HG03066 (cell line): ENCODE results near the gene RPTOR.

Source experiments
- ATAC-seq: cut with Tn5 transposase; IDR thresholded peaks from one replicate; pipeline ENCODE4 v1.9.1; 2021; ENCODE audit warnings: low read depth; ENCODE audit not compliant: unreplicated experiment

The RPTOR gene

DNA sequence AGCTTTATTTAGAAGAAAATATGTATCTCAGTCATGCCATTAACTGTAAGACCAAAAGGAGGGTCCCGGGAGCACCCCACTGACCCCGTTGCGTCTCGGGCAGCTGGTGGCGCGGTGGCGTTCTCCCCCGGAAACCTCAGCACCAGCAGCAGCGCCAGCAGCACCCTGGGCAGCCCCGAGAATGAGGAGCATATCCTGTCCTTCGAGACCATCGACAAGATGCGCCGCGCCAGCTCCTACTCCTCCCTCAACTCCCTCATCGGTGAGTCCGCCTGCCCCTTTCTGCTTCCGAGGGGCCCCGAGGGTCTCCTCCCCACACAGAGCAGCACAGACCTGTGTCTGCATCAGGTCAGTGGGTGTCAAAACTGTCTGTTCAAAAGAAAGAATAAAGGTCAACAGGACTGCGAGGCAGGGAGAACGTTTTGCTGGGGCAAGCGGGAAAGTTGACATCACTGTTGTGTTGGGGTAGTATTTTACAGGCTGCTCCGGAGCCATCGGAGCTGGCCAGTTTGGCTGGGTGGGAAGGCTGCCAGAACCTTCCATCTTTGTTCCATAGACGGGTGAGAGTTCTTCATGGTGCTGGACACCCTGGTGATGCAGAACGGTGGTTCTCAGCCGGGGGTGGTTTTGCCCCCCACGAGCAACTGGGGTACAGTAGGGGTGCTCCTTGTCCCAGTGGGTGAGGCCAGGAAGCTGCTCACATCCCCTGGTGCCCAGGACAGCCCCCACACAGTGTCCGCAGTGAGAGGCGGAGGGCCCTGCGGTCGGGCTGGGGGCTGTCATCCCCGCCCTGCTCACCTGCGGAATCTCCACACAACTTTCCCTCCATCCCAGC, 349.2 kb downstream of the RPTOR start:
- no peak for ATAC-seq

DNA sequence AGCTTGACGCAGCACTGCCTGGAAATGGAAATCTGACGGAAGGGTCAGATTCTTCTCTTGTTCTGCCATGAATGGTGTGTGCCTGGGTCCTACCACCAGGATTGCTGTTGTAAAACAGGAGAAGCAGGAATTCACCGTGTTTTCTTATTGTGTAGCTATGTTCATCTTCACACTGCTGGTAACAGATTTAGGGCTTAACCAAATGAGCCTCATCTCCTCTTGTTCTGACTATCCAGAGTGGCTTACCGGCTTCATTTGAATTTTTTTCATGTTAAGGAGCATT, 349.7 kb downstream of the RPTOR start:
- ATAC-seq = no peak

DNA sequence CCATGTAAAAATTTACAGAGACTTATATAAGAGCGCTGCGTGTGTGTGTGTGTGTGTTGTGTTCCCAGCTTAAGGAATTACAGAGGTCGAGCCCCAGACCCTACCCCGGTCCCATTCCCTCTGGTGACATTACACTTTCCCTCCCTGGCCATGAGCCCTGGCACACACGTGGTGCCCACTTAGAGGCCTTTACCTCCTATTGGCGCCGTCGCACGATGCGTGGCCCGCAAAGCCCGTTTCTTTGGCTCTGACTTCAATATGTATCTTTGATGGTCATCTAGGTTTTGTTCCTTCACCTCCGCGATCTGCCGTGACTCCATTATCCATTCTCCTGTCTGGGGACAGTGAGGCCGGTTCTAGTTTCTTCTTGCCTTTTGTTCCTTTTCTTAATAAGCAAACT, 350.1 kb downstream of the RPTOR start:
- ATAC-seq = no peak

DNA sequence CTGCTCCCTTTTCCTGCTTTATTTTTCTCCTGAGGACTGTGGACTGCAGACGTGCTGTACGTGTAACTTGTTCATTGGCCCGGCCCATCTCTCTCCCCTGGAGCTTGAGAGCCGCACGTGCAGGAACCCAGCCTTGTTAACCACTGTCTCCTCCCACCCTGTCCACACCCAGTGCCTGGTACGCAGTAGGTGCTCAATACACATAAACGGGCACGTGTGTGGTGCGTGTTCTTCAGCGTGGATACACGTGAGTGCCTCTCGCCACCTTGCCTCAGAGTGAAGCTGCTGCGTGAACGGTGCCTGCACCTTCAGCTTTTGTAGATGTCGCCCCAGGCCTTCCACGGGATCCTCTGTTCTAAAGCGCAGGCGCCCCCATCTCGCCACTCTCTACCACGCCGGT, 350.7 kb downstream of the RPTOR start:
- ATAC-seq = no peak

DNA sequence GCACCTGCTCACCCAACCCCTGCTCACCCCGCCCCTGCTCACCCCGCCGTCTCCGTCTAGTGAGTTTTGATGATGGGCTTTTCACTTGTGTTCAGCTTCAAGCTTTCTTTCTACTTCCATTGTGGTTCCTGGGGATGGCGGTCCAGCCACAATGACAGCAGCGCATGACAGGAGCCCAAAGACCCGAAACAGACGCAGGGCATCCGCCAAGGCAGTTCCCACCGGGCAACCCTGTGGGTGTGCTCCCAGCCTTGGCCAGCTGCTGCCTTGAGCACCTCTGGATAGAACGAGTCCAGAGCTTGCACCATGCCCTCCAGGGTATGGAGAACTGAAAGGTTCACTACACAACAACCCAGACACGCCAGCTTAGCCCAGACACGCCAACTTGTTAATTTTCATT, 354.1 kb downstream of the RPTOR start:
- no peak for ATAC-seq

DNA sequence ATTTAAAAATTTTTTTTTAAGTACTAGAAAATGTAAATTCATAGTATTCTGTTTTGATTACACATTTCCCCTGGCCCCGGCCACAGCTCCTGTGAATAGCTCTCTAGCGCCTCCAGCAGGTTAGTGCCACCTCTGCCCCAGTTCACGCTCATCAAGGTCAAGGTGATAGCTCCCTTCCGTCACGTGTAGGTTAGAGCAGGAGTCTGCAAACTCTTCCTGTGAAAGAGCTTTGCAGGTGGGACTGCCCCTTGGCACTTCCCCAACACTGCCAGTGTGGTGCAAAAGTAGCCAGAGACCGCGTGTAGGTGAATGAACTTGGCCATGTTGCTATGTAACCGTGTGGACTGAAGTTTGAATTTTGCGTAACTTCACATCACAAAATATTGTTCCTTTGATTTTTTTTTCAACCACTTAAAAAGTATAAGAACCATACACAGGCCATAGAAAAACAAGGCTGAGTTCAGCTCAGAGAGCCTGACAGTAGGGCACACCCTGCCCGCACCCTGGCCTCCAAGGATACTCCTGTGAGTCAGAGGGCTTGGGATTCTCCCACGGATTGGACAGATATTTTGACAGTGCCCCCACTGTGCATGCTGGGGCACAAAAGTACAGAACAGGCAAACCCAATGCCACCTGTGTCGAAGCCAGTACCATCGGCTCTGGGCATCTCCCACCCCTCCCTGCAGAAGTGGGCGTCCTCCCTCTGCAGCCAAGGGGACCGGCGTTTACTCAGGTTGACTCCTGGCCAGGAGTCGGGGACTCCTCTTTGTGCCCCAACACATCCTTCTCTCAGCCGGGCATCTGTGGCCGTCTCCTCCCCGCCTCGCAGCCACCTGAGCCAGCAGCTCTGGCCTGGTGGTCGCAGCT, 355.0 kb downstream of the RPTOR start:
- ATAC-seq = no peak

DNA sequence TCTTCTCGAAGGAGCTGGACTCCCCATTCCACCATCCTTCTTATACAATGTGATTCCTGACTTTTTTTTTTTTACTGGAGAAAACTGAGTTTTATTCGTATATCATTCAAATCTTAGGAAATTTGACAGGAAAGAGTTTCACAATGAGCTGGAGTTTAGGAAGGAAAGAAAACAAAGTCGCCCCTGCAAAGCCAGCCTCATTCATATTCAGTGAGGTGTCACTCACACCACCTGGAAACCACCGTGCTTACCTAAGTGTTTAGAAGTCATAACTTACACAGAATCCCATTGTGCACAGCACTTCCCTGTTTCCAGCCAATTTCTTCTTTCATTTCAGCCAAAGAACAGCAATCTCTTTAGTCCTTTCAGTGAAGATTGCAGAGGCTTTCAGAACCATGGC, 356.7 kb downstream of the RPTOR start:
- no peak for ATAC-seq

DNA sequence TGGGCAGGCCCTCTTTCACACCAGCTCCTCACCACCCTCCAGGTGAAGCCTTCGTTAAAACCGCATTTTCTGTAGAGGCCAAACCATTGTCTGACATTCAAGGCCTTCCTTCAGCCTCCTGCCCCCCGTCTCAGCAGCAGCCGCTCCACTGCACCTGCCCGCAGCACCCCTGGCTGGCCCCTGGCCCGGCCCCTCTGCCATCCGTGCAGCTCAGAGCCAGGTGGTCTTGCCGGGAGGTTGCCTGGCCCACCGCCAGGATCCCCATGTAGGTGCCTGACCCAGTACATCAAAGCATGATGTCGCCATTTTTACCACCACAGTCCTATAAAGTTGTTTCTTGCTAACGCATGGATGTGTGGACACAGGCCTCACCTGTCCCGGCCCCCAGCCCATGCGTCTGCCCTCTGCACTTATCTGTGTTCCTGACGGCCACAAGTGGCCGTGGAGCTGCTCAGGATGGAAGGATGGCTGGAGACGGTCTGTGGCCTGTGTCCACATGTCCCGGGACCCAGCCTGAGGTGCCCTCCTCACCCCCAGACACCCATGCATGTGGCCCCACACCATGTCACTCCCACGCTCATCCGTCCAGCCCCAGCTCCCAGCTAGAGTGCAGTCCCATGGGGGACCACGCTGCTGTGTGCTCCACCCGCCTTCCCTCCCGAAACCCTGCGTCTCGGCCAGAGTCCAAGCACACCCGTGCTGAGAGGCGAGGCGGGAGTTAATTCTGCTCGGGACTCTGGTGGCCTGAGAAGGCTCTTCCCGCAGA, 357.7 kb downstream of the RPTOR start:
- no peak for ATAC-seq

DNA sequence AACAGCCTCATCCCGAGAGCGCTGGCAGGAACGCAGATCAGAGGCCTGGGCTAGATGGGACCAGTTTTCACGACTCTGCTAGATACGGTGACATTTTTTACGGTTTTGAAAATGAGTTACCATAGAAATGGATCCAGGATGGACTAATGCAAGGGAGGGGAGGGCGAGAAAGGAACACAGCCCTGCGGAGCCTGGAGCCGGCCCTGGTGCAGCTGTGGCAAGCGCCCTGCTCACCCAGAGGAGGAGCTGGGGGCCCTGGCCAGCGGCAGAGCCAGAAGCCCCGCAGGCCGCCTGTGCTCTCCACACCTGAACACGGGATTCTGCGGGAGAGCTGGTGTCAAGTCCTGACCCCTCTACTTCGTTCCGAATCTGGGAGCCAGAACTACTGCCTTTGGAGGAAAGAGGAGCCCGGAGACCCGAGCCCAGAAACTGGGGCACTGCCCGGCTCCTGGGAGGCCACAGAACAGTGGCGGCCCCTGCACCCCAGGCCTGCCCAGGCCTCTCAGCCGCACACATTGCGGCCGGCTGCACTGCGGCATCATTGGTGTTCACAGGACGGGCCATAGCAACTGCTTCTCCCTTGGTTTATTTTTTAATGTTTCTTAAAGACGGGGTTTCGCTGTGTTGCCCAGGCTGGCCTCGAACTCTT, 358.4 kb downstream of the RPTOR start:
- no peak for ATAC-seq

DNA sequence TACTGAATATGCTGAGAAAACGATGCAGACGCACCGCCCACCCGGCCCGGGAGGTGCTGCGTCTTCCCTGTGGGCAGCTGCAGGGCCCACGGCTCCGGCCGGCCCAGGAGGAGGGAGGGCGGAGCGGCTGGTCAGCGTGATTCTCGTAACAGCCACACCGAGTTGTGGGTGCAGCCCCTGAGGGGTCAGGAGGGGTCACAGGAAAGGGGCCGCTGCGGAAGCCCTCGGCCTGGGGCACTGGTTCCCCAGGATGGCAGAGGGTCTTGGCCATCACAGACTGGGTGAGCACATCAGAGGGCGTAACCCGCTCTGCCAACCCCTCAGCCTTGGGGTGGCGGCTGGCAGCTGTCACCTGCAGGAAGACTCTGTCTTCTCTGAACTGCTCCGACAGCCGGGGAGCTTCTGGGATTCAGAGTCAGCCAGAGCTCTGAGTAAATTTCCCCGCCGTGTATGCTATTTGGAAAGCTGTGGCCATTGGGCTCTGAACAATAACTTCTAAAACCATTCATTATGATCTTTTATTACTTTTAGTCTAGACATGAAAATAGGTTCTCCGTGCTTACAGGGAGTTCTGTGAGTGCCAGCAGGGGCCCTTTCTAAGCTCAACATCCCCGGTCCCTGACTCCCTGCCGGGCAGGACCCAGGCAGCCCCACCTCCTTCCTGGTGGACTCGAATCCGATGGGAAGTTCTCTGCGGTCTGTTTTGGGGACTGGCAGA, 359.6 kb downstream of the RPTOR start:
- no peak for ATAC-seq

DNA sequence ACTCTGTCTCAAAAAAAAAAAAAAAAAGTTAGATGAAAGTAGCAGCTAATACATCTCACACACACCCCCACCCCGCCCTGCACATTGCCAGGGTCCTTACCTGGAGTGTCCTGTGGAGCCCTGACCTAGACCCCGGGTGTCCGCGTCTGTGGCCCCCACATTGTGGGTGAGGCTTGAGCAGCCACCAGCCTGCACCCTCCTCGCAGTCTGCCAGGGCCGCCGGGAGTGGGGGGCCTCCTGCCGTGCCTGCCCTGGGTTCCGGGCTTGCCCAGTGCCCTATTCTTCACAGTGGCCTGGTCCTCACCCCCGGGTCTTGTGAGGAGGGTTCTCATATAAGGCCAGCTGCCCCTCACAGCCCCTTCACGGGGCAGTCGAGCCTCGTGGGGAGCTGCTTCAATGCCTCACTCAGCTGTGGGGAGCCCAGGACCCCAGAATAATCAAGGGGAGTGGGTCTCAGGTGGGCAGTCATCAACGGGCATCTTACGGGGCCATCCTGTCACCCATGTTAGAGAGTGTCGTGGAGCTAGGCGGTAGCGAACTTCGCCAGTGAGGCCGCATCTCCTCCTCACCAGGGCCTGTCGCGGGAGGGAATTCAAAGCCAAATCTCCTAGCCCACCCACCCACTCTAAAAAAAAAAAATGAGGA, 361.1 kb downstream of the RPTOR start:
- no peak for ATAC-seq

DNA sequence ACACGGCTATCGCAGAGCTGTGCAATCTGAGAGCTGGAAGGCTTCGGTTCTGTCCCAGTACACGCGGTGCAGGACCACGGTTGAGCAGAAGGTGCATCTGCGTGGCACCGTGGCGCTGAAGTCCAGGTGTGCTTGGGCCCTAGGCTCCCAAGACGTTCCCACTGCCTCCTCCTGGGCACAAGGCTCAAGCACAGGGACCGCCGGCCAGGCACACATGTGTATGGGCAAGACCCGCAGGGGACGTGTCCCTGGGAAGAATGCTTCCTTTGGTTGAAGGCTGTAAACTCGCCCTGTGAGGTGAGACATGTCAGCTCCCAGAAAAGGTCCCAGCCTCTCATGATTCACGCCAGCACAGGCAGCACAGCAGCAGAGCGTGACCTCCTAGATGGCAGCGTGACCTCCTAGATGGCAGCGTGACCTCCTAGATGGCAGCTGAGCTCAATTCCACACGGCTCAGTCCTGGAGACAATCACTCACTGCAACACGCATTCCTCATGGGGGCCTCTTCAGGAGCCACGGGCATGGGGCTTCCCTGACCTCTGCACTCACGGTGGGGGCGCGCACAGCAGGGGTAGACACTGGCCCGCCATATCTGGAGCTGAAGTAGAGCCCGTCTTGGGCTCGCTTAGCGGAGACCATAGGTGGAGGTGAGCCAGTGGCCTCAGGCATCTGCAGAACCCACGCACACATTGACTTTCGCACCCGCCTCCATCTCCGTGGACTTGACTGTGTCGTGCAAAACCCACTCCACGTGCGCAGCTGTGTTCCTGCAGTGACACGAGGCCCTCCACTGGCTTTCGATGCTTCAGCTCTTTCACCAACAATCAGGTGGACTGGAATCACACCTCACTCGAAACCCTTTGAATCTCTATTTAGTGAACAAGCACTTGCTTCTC, 362.0 kb downstream of the RPTOR start:
- no peak for ATAC-seq

DNA sequence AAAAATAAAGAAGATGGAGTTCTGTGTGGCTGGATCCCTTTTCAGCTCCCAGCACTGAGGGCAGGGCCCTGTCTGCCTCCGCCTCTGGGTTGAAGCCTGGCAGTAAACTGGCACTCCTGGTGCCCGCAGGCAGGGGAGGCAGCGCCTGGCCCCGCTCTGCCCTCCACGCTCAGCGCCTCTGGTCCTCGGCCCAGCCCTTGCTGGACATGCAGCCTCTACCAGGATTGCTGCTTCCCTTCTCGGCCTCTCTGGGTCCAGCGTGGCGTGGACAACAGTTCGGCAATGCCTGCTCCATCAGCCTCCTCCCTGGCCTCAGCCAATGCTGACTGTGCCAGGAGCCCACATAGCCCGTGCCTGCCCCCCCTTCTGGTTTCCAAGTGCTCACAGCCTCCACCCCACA, 362.6 kb downstream of the RPTOR start:
- ATAC-seq = no peak

DNA sequence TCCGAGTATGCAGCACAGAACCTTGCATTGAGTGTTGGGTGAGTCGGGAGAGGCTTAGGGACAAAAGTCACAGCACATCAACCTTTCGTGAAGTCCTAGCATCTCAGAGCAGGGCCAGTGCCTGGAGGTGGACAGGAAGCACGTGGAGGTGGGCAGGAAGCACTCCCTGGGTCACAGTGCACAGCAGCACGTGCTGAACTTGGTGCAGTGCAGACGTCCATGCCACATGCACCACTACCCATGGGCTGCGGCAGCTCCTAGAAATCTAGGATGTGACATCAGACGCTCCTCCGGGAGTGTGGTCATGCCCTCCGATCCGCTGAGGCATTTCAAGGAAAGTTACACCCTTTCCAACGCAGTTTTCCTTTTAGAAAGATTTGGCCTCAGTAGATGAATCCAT, 363.6 kb downstream of the RPTOR start:
- ATAC-seq = no peak

DNA sequence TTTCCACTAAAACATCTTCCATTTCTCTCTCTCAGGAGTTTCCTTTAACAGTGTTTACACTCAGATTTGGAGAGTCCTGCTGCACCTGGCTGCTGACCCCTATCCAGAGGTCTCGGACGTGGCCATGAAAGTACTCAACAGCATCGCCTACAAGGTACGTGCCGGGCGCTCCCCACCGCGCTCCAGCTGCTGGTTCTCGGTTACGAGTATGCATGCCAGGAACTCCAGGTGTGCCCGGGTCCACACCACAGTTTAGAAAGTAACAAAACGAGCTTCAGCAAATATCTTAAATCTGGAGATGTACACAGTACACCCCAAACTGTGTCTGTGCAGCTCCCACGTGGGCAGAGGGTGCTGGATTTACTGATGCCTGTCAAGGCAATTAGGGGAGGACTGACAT, 364.1 kb downstream of the RPTOR start:
- ATAC-seq = no peak

DNA sequence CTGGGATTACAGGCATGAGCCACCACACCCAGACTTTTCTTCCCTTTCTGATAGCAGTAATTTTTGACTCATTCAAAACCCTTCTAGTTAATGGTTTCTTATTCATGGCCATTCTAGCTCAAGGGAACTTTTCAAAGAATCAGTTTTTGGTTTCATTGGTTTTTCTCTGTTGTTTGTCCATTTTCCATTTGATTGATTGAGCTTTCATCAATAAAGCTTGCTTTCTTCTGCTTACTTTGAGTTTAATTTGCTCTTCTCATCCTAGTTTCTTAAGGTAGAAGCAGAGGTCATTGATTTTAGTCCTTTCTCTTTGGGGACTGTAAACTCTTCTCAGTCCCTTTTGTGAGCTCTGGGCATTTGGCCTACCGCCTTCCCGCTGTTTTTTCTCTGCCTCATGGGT, 365.0 kb downstream of the RPTOR start:
- ATAC-seq = no peak

DNA sequence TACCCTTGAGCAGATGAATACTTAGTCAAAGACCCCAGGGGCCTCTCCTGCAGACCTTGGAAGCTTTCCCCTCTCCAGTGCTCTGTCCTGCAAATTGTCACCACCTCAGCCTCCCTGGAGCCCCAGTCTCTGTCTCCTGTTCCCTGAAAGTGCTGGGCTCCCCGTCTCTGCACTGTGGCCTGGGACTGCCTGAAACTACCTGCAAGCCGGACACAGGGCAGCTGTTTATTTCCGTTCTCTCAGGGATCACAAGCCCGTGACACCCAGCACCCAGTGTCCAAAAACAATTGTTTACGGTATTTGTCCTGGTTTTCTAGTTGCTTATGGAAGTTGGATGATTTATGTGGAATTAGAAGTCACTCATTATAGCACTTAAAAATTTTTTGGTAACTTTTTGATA, 365.4 kb downstream of the RPTOR start:
- ATAC-seq = no peak

DNA sequence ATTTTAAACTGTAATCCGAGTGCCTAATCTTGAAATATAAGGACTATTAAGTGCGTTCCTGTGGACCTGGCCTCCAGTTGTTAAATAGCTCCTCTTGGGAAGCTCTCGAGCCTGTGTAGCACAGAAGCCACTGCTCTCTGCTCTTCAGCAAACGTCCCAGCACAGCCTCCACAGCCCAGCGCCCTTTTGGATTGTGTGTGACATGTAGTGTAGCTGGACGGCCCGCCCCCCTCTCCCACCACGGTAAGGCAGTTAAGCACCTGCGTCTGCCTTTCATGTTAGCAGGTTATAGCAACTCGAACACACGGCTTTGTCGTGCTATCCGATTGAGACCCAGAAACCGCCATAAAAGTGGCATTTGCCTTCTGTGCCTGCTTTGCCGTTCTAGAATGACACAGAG, 367.8 kb downstream of the RPTOR start:
- ATAC-seq = no peak
